ENCODE measurements around the gene TOX2. TPM values are rescaled to one million over a fixed set of nuclear protein-coding genes. Genes with fewer than 3 reads are reported as not detected.

Gene TOX2
- total RNA-seq: 1 to 10 TPM; 4.0 to 5.6 TPM

GRCh38 chr20:43914311-43915210, at the start of gene TOX2:
TOX2 (plus strand) TSS chr20:43914852; CDS start chr20:43914892, 40 bp downstream.
- H3K27ac Mint-ChIP-seq: peak within 1 kb of the TSS; percentile 50 to 79
- ATAC-seq (peak; percentile 80 to 86), DNase-seq (ENCODE audit: low spot score) (peak; percentile 72)
- no peaks in the 10 kb centered on the region for H3K9me3 Mint-ChIP-seq
- H3K27me3 Mint-ChIP-seq: peaks cover 35 to 60% of the 10 kb centered on the region in 2 donors
- H3K4me3 Mint-ChIP-seq: peak within 1 kb of the TSS; percentile 90
- H3K4me1 Mint-ChIP-seq (ENCODE audit: low read depth in 2 of 2): peaks cover 27 to 29% of the 10 kb centered on the region in 2 donors
- peaks cover 15% of the 10 kb centered on the region for H3K36me3 Mint-ChIP-seq

GRCh38 chr20:43868091-43868490, 46.6 kb upstream of the TOX2 start:
- DNase-seq (ENCODE audit: low spot score) (no peak), ATAC-seq (no peak)
- Mint-ChIP-seq H3K4me1 (ENCODE audit: low read depth in 2 of 2) (peaks cover 0 to 3% of the 10 kb centered on the region in 2 donors), H3K27ac (no peak overlapping the region), H3K9me3 (no peaks in the 10 kb centered on the region), H3K27me3 (peaks cover 9 to 12% of the 10 kb centered on the region in 2 donors), H3K4me3 (no peak overlapping the region), H3K36me3 (no peaks in the 10 kb centered on the region)

GRCh38 chr20:43870484-43870883, 44.2 kb upstream of the TOX2 start:
- H3K4me3 Mint-ChIP-seq: no peak overlapping the region
- H3K27ac Mint-ChIP-seq: no peak overlapping the region
- H3K9me3 Mint-ChIP-seq: no peaks in the 10 kb centered on the region
- H3K27me3 Mint-ChIP-seq: peaks cover 17 to 19% of the 10 kb centered on the region in 2 donors
- H3K36me3 Mint-ChIP-seq: peaks cover 6% of the 10 kb centered on the region
- ATAC-seq: no peak
- DNase-seq (ENCODE audit: low spot score): no peak
- H3K4me1 Mint-ChIP-seq (ENCODE audit: low read depth in 2 of 2): peaks cover 3 to 5% of the 10 kb centered on the region in 2 donors

GRCh38 chr20:43878776-43879175, 35.9 kb upstream of the TOX2 start:
- Mint-ChIP-seq H3K4me1 (ENCODE audit: low read depth in 2 of 2) (peaks cover 0 to 5% of the 10 kb centered on the region in 2 donors), H3K27ac (no peak overlapping the region), H3K9me3 (no peaks in the 10 kb centered on the region), H3K4me3 (no peak overlapping the region), H3K27me3 (peaks cover 43 to 69% of the 10 kb centered on the region in 2 donors), H3K36me3 (peaks cover 11% of the 10 kb centered on the region)
- DNase-seq (ENCODE audit: low spot score): no peak
- no peak for ATAC-seq

GRCh38 chr20:43893930-43894329, 20.7 kb upstream of the TOX2 start:
- H3K27ac Mint-ChIP-seq: no peak overlapping the region
- H3K27me3 Mint-ChIP-seq: peaks cover 31 to 36% of the 10 kb centered on the region in 2 donors
- H3K9me3 Mint-ChIP-seq: peaks cover 4% of the 10 kb centered on the region
- DNase-seq (ENCODE audit: low spot score) (no peak), ATAC-seq (no peak)
- peaks cover 19% of the 10 kb centered on the region for H3K36me3 Mint-ChIP-seq
- H3K4me1 Mint-ChIP-seq (ENCODE audit: low read depth in 2 of 2): no peaks in the 10 kb centered on the region
- H3K4me3 Mint-ChIP-seq: no peak overlapping the region

- Mint-ChIP-seq H3K27me3 (peaks cover 25 to 34% of the 10 kb centered on the region in 2 donors), H3K9me3 (peaks cover 1% of the 10 kb centered on the region), H3K36me3 (peaks cover 14% of the 10 kb centered on the region), H3K4me1 (ENCODE audit: low read depth in 2 of 2) (no peaks in the 10 kb centered on the region), H3K27ac (no peak overlapping the region), H3K4me3 (no peak overlapping the region)
- no peak for ATAC-seq
- no peak for DNase-seq (ENCODE audit: low spot score)
These were observed 20.2 kb upstream of the TOX2 start for GRCh38 chr20:43894491-43894890.

GRCh38 chr20:43895235-43895634, 19.4 kb upstream of the TOX2 start:
- Mint-ChIP-seq H3K36me3 (peaks cover 6% of the 10 kb centered on the region), H3K27ac (no peak overlapping the region), H3K4me3 (no peak overlapping the region), H3K9me3 (no peaks in the 10 kb centered on the region), H3K4me1 (ENCODE audit: low read depth in 2 of 2) (no peaks in the 10 kb centered on the region), H3K27me3 (peaks cover 18 to 32% of the 10 kb centered on the region in 2 donors)
- ATAC-seq: no peak
- DNase-seq (ENCODE audit: low spot score): no peak

- H3K9me3 Mint-ChIP-seq: no peaks in the 10 kb centered on the region
- H3K4me1 Mint-ChIP-seq (ENCODE audit: low read depth in 2 of 2): no peaks in the 10 kb centered on the region
- no peak overlapping the region for H3K27ac Mint-ChIP-seq
- no peak overlapping the region for H3K4me3 Mint-ChIP-seq
- no peak for DNase-seq (ENCODE audit: low spot score)
- ATAC-seq: no peak
- peaks cover 24 to 25% of the 10 kb centered on the region in 2 donors for H3K27me3 Mint-ChIP-seq
- H3K36me3 Mint-ChIP-seq: peaks cover 4% of the 10 kb centered on the region
These were observed 15.2 kb upstream of the TOX2 start for GRCh38 chr20:43899274-43900120.

- DNase-seq (ENCODE audit: low spot score): no peak
- Mint-ChIP-seq H3K4me3 (no peak overlapping the region), H3K27me3 (peaks cover 25 to 28% of the 10 kb centered on the region in 2 donors), H3K27ac (no peak overlapping the region), H3K4me1 (ENCODE audit: low read depth in 2 of 2) (no peaks in the 10 kb centered on the region), H3K36me3 (peaks cover 4% of the 10 kb centered on the region), H3K9me3 (no peaks in the 10 kb centered on the region)
- no peak for ATAC-seq
These were observed 14.6 kb upstream of the TOX2 start for GRCh38 chr20:43900121-43900466.

- H3K27ac Mint-ChIP-seq: no peak overlapping the region
- no peak for DNase-seq (ENCODE audit: low spot score)
- no peak overlapping the region for H3K4me3 Mint-ChIP-seq
- H3K4me1 Mint-ChIP-seq (ENCODE audit: low read depth in 2 of 2): no peaks in the 10 kb centered on the region
- H3K36me3 Mint-ChIP-seq: peaks cover 4% of the 10 kb centered on the region
- H3K9me3 Mint-ChIP-seq: no peaks in the 10 kb centered on the region
- ATAC-seq: no peak
- peaks cover 25 to 28% of the 10 kb centered on the region in 2 donors for H3K27me3 Mint-ChIP-seq
These were observed 14.2 kb upstream of the TOX2 start for GRCh38 chr20:43900496-43900895.

GRCh38 chr20:43901296-43901695, 13.4 kb upstream of the TOX2 start:
- H3K36me3 Mint-ChIP-seq: peaks cover 4% of the 10 kb centered on the region
- H3K9me3 Mint-ChIP-seq: no peaks in the 10 kb centered on the region
- H3K27ac Mint-ChIP-seq: no peak overlapping the region
- H3K4me1 Mint-ChIP-seq (ENCODE audit: low read depth in 2 of 2): no peaks in the 10 kb centered on the region
- no peak for ATAC-seq
- no peak for DNase-seq (ENCODE audit: low spot score)
- H3K27me3 Mint-ChIP-seq: peaks cover 25 to 27% of the 10 kb centered on the region in 2 donors
- H3K4me3 Mint-ChIP-seq: no peak overlapping the region

GRCh38 chr20:43903953-43904826, 10.5 kb upstream of the TOX2 start:
- H3K9me3 Mint-ChIP-seq: peaks cover 7% of the 10 kb centered on the region
- peaks cover 24 to 25% of the 10 kb centered on the region in 2 donors for H3K27me3 Mint-ChIP-seq
- H3K4me1 Mint-ChIP-seq (ENCODE audit: low read depth in 2 of 2): no peaks in the 10 kb centered on the region
- H3K4me3 Mint-ChIP-seq: no peak overlapping the region
- ATAC-seq (no peak), DNase-seq (ENCODE audit: low spot score) (no peak)
- H3K36me3 Mint-ChIP-seq: peaks cover 9% of the 10 kb centered on the region
- no peak overlapping the region for H3K27ac Mint-ChIP-seq

- Mint-ChIP-seq H3K4me1 (ENCODE audit: low read depth in 2 of 2) (no peaks in the 10 kb centered on the region), H3K4me3 (no peak overlapping the region), H3K36me3 (peaks cover 10% of the 10 kb centered on the region), H3K27me3 (peaks cover 25 to 30% of the 10 kb centered on the region in 2 donors), H3K9me3 (peaks cover 8% of the 10 kb centered on the region), H3K27ac (no peak overlapping the region)
- DNase-seq (ENCODE audit: low spot score) (no peak), ATAC-seq (no peak)
These were observed 9.8 kb upstream of the TOX2 start for GRCh38 chr20:43904827-43905177.
